IMR-90 (cell line): ENCODE measurements around the gene VIPR1. TPM values are rescaled to one million over a fixed set of nuclear protein-coding genes. Genes with fewer than 3 reads are reported as not detected.

Experiments
- ATAC-seq: fragments of 200-7000 bp; cut with Tn5 transposase; 2 replicates; pipeline ENCODE4 v1.9.1; 2020; ENCODE audit warnings: low read depth, mild to moderate bottlenecking, moderate library complexity
- BruUV-seq: library from RNA; stranded (reverse); fragments of 400-500 nt; replicated peaks from 2 replicates; lab custom pipeline; 2021; lab: Mats Ljungman, UMichigan
- CTCF ChIA-PET: fragments of 300-600 bp; formaldehyde crosslinking; extraction: SDS; loops from one replicate; lab custom pipeline; 2021; ENCODE audit warnings: antibody characterized with exemption; lab: Yijun Ruan, JAX
- POLR2A ChIA-PET: fragments of 300-600 bp; sonication (Branson Sonifier 250); formaldehyde crosslinking; loops from one replicate; lab custom pipeline; 2022; ENCODE audit warnings: antibody characterized with exemption; ENCODE audit not compliant: unreplicated experiment; lab: Charles Lee
- DNase-seq: peaks from one replicate; pipeline ENCODE4 v3.0.0; 2013
- H2AFZ ChIP-seq: replicated peaks from 2 replicates; pipeline ENCODE3; 2013; ENCODE audit warnings: low read length, mild to moderate bottlenecking; ENCODE audit not compliant: poor library complexity
- H2AK5ac ChIP-seq: 2 replicates; pipeline ENCODE4 v1.6.1; 2013; ENCODE audit warnings: low read depth, low read length, inconsistent platforms
- H2AK9ac ChIP-seq: replicated peaks from 2 replicates; pipeline ENCODE3; 2013; ENCODE audit warnings: mild to moderate bottlenecking, low read depth, low read length, moderate library complexity; ENCODE audit not compliant: poor library complexity
- H2BK120ac ChIP-seq: 2 replicates; pipeline ENCODE4 v1.6.1; 2013; ENCODE audit warnings: low read depth, low read length, inconsistent platforms
- H2BK15ac ChIP-seq: 3 replicates; pipeline ENCODE4 v1.6.1; 2013; ENCODE audit warnings: low read depth, low read length, inconsistent platforms
- H2BK20ac ChIP-seq: 2 replicates; pipeline ENCODE4 v1.6.1; 2013; ENCODE audit warnings: low read depth, mild to moderate bottlenecking, inconsistent platforms, low read length, moderate library complexity
- H2BK5ac ChIP-seq: 2 replicates; pipeline ENCODE4 v1.6.1; 2013; ENCODE audit warnings: mild to moderate bottlenecking, low read depth, low read length, inconsistent platforms; ENCODE audit not compliant: poor library complexity, severe bottlenecking
- H3K14ac ChIP-seq: replicated peaks from 2 replicates; pipeline ENCODE4 v1.6.1; 2013; ENCODE audit warnings: low read depth, low read length, inconsistent platforms
- H3K18ac ChIP-seq: 2 replicates; pipeline ENCODE4 v1.6.1; 2013; ENCODE audit warnings: low read depth, low read length, control low read depth
- H3K23ac ChIP-seq: 2 replicates; pipeline ENCODE4 v1.6.1; 2013; ENCODE audit warnings: low read depth, low read length, inconsistent platforms
- H3K27ac ChIP-seq: 2 replicates; pipeline ENCODE4 v1.5.1; 2013; ENCODE audit warnings: mild to moderate bottlenecking, control low read depth, low read length; ENCODE audit not compliant: insufficient read depth
- H3K27me3 ChIP-seq: 2 replicates; pipeline ENCODE4 v1.6.1; 2013; ENCODE audit warnings: low read length; ENCODE audit not compliant: control insufficient read depth, insufficient read depth
- H3K36me3 ChIP-seq: 2 replicates; pipeline ENCODE4 v1.6.1; 2013; ENCODE audit warnings: low read length, mixed read lengths; ENCODE audit not compliant: control insufficient read depth, insufficient read depth
- H3K4ac ChIP-seq: 2 replicates; pipeline ENCODE4 v1.6.1; 2013; ENCODE audit warnings: low read depth, low read length, inconsistent platforms
- H3K4me1 ChIP-seq: 2 replicates; pipeline ENCODE4 v1.6.1; 2013; ENCODE audit warnings: low read length, mixed read lengths; ENCODE audit not compliant: control insufficient read depth, insufficient read depth
- H3K4me2 ChIP-seq: 2 replicates; pipeline ENCODE4 v1.6.1; 2013; ENCODE audit warnings: low read depth, mild to moderate bottlenecking, control low read depth, low read length, moderate library complexity
- H3K4me3 ChIP-seq: 2 replicates; pipeline ENCODE4 v1.5.1; 2013; ENCODE audit warnings: low read depth, mild to moderate bottlenecking, control low read depth, low read length, moderate library complexity; ENCODE audit not compliant: insufficient read depth
- H3K56ac ChIP-seq: 2 replicates; pipeline ENCODE4 v1.6.1; 2013; ENCODE audit warnings: low read length, inconsistent platforms; ENCODE audit not compliant: insufficient read depth; ENCODE audit errors: extremely low read depth
- H3K79me1 ChIP-seq, 2 experiments: 2 replicates each; pipeline ENCODE4 v1.6.1; 2013; ENCODE audit warnings: low read length in 2 of 2, inconsistent platforms in 1 of 2, low read depth in 1 of 2
- H3K9ac ChIP-seq: 2 replicates; pipeline ENCODE4 v1.6.1; 2013; ENCODE audit warnings: low read depth, low read length, control low read depth
- H3K9me1 ChIP-seq: 2 replicates; pipeline ENCODE4 v1.6.1; 2013; ENCODE audit warnings: low read length, inconsistent platforms; ENCODE audit not compliant: insufficient read depth
- H3K9me3 ChIP-seq: 2 replicates; pipeline ENCODE4 v1.6.1; 2013; ENCODE audit warnings: low read length; ENCODE audit not compliant: control insufficient read depth, insufficient read depth
- H4K20me1 ChIP-seq: 2 replicates; pipeline ENCODE4 v1.6.1; 2013; ENCODE audit warnings: low read length, inconsistent platforms; ENCODE audit not compliant: insufficient read depth
- H4K5ac ChIP-seq: 2 replicates; pipeline ENCODE4 v1.6.1; 2013; ENCODE audit warnings: mild to moderate bottlenecking, low read depth, low read length, control low read depth
- H4K8ac ChIP-seq, 2 experiments: 2 replicates each; pipeline ENCODE4 v1.6.1; 2013; ENCODE audit warnings: low read depth in 2 of 2, low read length in 2 of 2, control low read depth in 1 of 2, inconsistent platforms in 1 of 2
- H4K91ac ChIP-seq: 2 replicates; pipeline ENCODE4 v1.6.1; 2013; ENCODE audit warnings: low read depth, low read length, inconsistent platforms; ENCODE audit not compliant: insufficient read depth
- BHLHE40 ChIP-seq: fragments of 150-350 bp; IDR thresholded peaks from 2 replicates; pipeline ENCODE4 v1.6.1; 2016; ENCODE audit warnings: mild to moderate bottlenecking, low read depth, low read length
- CEBPB ChIP-seq: IDR thresholded peaks from 2 replicates; pipeline ENCODE4 v1.6.1; 2012; ENCODE audit warnings: low read depth, low read length, improper control_type of control experiment
- CHD1 ChIP-seq: IDR thresholded peaks from 2 replicates; pipeline ENCODE4 v1.6.1; 2012; ENCODE audit warnings: low read depth, low read length, improper control_type of control experiment
- CTCF ChIP-seq: conservative IDR thresholded peaks from 2 replicates; pipeline ENCODE4 v1.5.1; 2012; ENCODE audit warnings: mild to moderate bottlenecking, low read depth, low read length, improper control_type of control experiment
- FOS ChIP-seq: fragments of 150-350 bp; IDR thresholded peaks from 2 replicates; pipeline ENCODE4 v1.6.1; 2016; ENCODE audit warnings: low read depth, low read length
- MAFK ChIP-seq: IDR thresholded peaks from 2 replicates; pipeline ENCODE4 v1.6.1; 2012; ENCODE audit warnings: low read depth, low read length, improper control_type of control experiment
- MAZ ChIP-seq: IDR thresholded peaks from 2 replicates; pipeline ENCODE4 v1.6.1; 2012; ENCODE audit warnings: low read depth, mild to moderate bottlenecking, low read length, improper control_type of control experiment, moderate library complexity, borderline replicate concordance
- MXI1 ChIP-seq: IDR thresholded peaks from 2 replicates; pipeline ENCODE4 v1.6.1; 2012; ENCODE audit warnings: low read depth, mild to moderate bottlenecking, low read length, moderate library complexity, borderline replicate concordance
- NFE2L2 ChIP-seq: fragments of 150-350 bp; IDR thresholded peaks from 2 replicates; pipeline ENCODE4 v1.6.1; 2016; ENCODE audit warnings: low read depth, mild to moderate bottlenecking, low read length
- POLR2A ChIP-seq: IDR thresholded peaks from 2 replicates; pipeline ENCODE4 v1.6.1; 2012; ENCODE audit warnings: mild to moderate bottlenecking, low read depth, low read length
- RAD21 ChIP-seq: IDR thresholded peaks from 2 replicates; pipeline ENCODE4 v1.6.1; 2012; ENCODE audit warnings: low read length, improper control_type of control experiment
- RCOR1 ChIP-seq: IDR thresholded peaks from 2 replicates; pipeline ENCODE4 v1.6.1; 2012; ENCODE audit warnings: mild to moderate bottlenecking, low read length, improper control_type of control experiment; ENCODE audit not compliant: insufficient replicate concordance
- RFX5 ChIP-seq: IDR thresholded peaks from 2 replicates; pipeline ENCODE4 v1.8.0; 2012; ENCODE audit warnings: low read depth, mild to moderate bottlenecking, low read length, moderate library complexity
- SMC3 ChIP-seq: fragments of 150-350 bp; IDR thresholded peaks from 2 replicates; pipeline ENCODE4 v1.6.1; 2016; ENCODE audit warnings: low read depth, mild to moderate bottlenecking, antibody characterized with exemption, low read length, moderate library complexity
- USF2 ChIP-seq: fragments of 150-350 bp; IDR thresholded peaks from 2 replicates; pipeline ENCODE4 v1.6.1; 2017; ENCODE audit warnings: mild to moderate bottlenecking, antibody characterized with exemption, low read length, low read depth
- WGBS, 2 experiments: methylation state at CpG; one replicate each; pipeline versions ENCODE4 v1.1.5 to v1.1.7; 2013; ENCODE audit warnings: missing lambda C conversion rate in 2 of 2; ENCODE audit not compliant: insufficient read length in 1 of 2; ENCODE audit errors: extremely low coverage in 2 of 2; 5-methylcytosine and 5-hydroxymethylcytosine counted together
- dilution Hi-C: fragments of 300-500 bp; cut with HindIII; formaldehyde crosslinking; loops from one replicate; pipeline ENCODE4 v1.14.3; 2018; ENCODE audit warnings: low sequenced_read_pairs; ENCODE audit not compliant: unreplicated experiment
- in situ Hi-C: fragments of 300-500 bp; cut with MboI; formaldehyde crosslinking; loops from 3 replicates; pipeline ENCODE4 v1.14.3; 2019; ENCODE audit warnings: low sequenced_read_pairs, inconsistent platforms, mixed read lengths
- intact Hi-C: fragments of 100-400 bp; cut with micrococcal nuclease; formaldehyde crosslinking; loops from 2 replicates; pipeline ENCODE4 v1.10.0; 2022
- polyA plus RNA-seq, 3 experiments: library from polyadenylated mRNA; depleted of rRNA; stranded (reverse); fragments of >200 nt; gene quantifications; 2 replicates each; pipeline ENCODE4 v1.2.3, GENCODE V29; 2012; ENCODE audit warnings: low replicate concordance in 1 of 3
- total RNA-seq: library from RNA; depleted of rRNA; stranded (reverse); fragments of >200 nt; gene quantifications from 2 replicates; pipeline ENCODE4 v1.2.3, GENCODE V29; 2012
- TF ChIP-seq, protein P1 (sequence below): fragments of 150-350 bp; IDR thresholded peaks from 2 replicates; pipeline ENCODE4 v1.6.1; 2016; ENCODE audit warnings: low read depth, mild to moderate bottlenecking, low read length, moderate library complexity, borderline replicate concordance

The VIPR1 gene
- total and polyA plus RNA-seq, 2 of the 4 experiments (the other 2 are of a cell fraction): not detected

DNA sequence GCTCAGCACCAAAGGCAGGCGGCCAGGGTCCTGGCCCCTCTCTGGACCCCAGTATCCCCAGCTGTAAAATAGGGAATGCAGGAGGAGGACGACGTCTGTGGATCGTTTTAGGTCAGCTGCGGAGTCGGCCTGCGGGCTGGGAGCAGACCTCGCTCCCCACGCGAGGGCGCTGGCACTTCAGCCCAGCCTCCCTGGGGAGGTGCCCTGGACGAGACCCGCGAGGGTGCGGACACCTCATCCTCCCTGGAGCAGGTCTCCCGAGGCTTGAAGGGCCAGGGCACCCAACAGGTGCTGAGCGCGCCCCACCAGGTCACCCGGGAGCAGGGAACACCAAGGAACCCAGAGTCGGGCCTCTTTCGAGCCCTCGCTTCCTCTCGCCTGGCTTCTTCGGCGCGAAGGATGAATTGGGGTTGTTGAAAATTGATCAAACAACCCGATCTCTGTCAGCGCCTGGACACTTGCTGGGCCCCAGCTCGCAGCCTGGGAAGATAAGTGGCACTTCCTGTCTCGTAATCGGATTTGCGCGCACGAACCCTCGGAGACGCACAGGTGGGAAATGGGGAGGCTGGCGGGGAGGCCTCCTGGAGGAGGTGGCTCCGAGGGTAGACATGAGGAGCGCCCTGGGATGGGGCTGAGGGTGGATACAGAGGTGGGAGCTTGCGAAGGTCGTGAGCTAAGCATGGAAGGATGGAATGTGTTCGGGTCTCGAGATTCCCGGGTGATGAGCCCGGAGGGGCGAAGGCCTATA is 588 bp upstream of the VIPR1 start:
- in situ Hi-C loops (no loop called here), intact Hi-C loops (no loop called here)
- BruUV-seq: no TSS peak

More for the DNA sequence above, 588 bp upstream of the VIPR1 start:
- Histone ChIP-seq H4K91ac (no peak overlapping the region), H3K4me1 (no peaks in the 10 kb centered on the region), H4K8ac (no peak overlapping the region), H3K18ac (no peak overlapping the region), H3K23ac (no peak overlapping the region), H3K9me3 (no peaks in the 10 kb centered on the region), H2BK20ac (no peak overlapping the region), H2BK120ac (no peak overlapping the region), H3K9ac (no peak overlapping the region), H3K4me3 (no peak overlapping the region), H3K9me1 (no peaks in the 10 kb centered on the region; the same call in 1 of the 2 replicates), H2BK5ac (no peak overlapping the region), H2AK9ac (no peak overlapping the region), H3K36me3 (no peaks in the 10 kb centered on the region), H4K5ac (no peak overlapping the region), H3K79me1 (no peaks in the 10 kb centered on the region), H3K27ac (no peak overlapping the region), H3K14ac (no peak overlapping the region), H4K20me1 (no peaks in the 10 kb centered on the region), H3K4ac (no peak overlapping the region), H2AK5ac (no peak overlapping the region), H3K56ac (no peak overlapping the region), H2BK15ac (no peak overlapping the region), H3K27me3 (peaks cover 58% of the 10 kb centered on the region), H3K4me2 (no peak overlapping the region), H2AFZ (peak overlapping the region; percentile 81)
- no peak for TF ChIP-seq BHLHE40
- TF ChIP-seq CEBPB: no peak
- no peak for TF ChIP-seq SMC3
- TF ChIP-seq CHD1: no peak
- TF ChIP-seq NFE2L2: no peak
- no peak for TF ChIP-seq USF2
- no peak for TF ChIP-seq MAFK
- TF ChIP-seq FOS: no peak
- TF ChIP-seq RFX5: no peak
- TF ChIP-seq MXI1: no peak
- TF ChIP-seq CTCF: peak; percentile 35
- peak; percentile 36; the same call in 1 of the 2 replicates for TF ChIP-seq RAD21
- no peak for TF ChIP-seq RCOR1
- TF ChIP-seq POLR2A: no peak
- TF ChIP-seq, protein P1, sequence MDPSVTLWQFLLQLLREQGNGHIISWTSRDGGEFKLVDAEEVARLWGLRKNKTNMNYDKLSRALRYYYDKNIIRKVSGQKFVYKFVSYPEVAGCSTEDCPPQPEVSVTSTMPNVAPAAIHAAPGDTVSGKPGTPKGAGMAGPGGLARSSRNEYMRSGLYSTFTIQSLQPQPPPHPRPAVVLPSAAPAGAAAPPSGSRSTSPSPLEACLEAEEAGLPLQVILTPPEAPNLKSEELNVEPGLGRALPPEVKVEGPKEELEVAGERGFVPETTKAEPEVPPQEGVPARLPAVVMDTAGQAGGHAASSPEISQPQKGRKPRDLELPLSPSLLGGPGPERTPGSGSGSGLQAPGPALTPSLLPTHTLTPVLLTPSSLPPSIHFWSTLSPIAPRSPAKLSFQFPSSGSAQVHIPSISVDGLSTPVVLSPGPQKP: no peak
- no peak for TF ChIP-seq MAZ
- WGBS, 2 experiments: 0% methylated on average over 9 of the region's 46 CpGs; no CpG with 5 or more reads in 1 of the 2 experiments
- ATAC-seq (peak; percentile 54), DNase-seq (peak; percentile 2)
- ChIA-PET POLR2A (no interaction called here), CTCF (no interaction called here)
- dilution Hi-C loops: no loop called here
